ENCODE results near the gene WDR47.

- TF ChIP-seq CTCF (IDR thresholded peaks at IDR 0.05; ENCODE audit: poor library complexity, severe bottlenecking), result no peak
- no peak for TF ChIP-seq RAD21 (conservative IDR thresholded peaks at IDR 0.05)
- TF ChIP-seq TAF1 (IDR thresholded peaks at IDR 0.05; ENCODE audit: low read depth), result no peak
- TF ChIP-seq POLR2AphosphoS5 (IDR thresholded peaks at IDR 0.05), result no peak
- no peak for TF ChIP-seq MXI1 (conservative IDR thresholded peaks at IDR 0.05; ENCODE audit: poor library complexity, severe bottlenecking)
- no peak for TF ChIP-seq REST (IDR thresholded peaks at IDR 0.05; ENCODE audit: borderline replicate concordance)
- no peak for TF ChIP-seq EZH2 (IDR thresholded peaks at IDR 0.05; ENCODE audit: borderline replicate concordance, insufficient read depth, low read length, poor library complexity, severe bottlenecking)
- TF ChIP-seq EP300 (conservative IDR thresholded peaks at IDR 0.05; ENCODE audit: poor library complexity, severe bottlenecking), result no peak
These were observed 90.7 kb downstream of the WDR47 start for GRCh38 chr1:108951242-108951641.

All from neural cell (in vitro differentiated cells).